AG04449 (cell line): ENCODE data around the gene TSC22D4.
"Not testable (repeated sequence)": the region's sequence is repeated elsewhere in the genome, so short reads cannot be mapped to it uniquely, and the experiment has no call there.

Experiments used
- CTCF ChIA-PET: fragments of 350-600 bp; formaldehyde crosslinking; extraction: SDS; loops from one replicate; lab custom pipeline; 2021; ENCODE audit warnings: antibody characterized with exemption; lab: Yijun Ruan, JAX
- POLR2A ChIA-PET: fragments of 400-600, 350-600 bp; formaldehyde crosslinking; extraction: SDS; loops from one replicate; lab custom pipeline; 2020; ENCODE audit warnings: antibody characterized with exemption, inconsistent platforms; lab: Yijun Ruan, JAX
- DNase-seq: peaks from one replicate; pipeline ENCODE4 v3.0.0-alpha.2; 2010; ENCODE audit warnings: low read depth, low spot score
- H3K4me3 ChIP-seq: 2 replicates; pipeline ENCODE4 v1.5.1; 2011; ENCODE audit warnings: low read depth, mild to moderate bottlenecking, control low read depth, low read length
- TF ChIP-seq, protein P1 (sequence below): IDR thresholded peaks from one replicate; pipeline ENCODE4 v1.5.1; 2011; ENCODE audit warnings: mild to moderate bottlenecking, moderate library complexity, low read length, control low read depth, inconsistent platforms; ENCODE audit not compliant: insufficient read depth; ENCODE audit errors: missing control alignments

Gene TSC22D4

DNA sequence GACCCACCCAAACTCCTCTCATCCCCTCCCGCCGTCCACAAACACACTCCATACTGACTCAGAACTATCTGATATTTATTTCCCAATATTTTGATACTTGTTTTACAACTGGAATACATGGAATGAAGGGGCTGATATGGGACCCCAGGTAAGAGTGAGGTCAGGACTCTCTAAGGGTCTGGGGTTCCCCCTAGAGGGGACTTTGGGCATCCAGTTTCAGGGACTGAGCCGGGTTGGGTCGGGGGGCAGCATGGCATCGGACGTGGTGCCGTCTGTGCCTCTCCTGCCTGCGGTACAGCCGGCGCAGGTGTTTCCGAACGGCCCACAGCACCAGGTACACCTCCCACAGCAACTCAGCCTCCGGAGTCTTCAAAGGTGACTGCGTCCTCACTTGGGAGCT is 22.5 kb downstream of the TSC22D4 start:
- no peak overlapping the region for H3K4me3 ChIP-seq
- CTCF ChIA-PET = interaction anchor here (0.8 to 4.1 kb wide), 6 partner anchors 8 to 107 kb away, joined by 3 to 28 read pairs (median 8); partner anchors contain the start of gene SPACDR
- POLR2A ChIA-PET = interaction anchor here (2.1 kb wide), 1 partner anchor 9 kb away, joined by 4 read pairs; no protein-coding TSS in a partner anchor
- no peak for DNase-seq
- TF ChIP-seq, protein P1, sequence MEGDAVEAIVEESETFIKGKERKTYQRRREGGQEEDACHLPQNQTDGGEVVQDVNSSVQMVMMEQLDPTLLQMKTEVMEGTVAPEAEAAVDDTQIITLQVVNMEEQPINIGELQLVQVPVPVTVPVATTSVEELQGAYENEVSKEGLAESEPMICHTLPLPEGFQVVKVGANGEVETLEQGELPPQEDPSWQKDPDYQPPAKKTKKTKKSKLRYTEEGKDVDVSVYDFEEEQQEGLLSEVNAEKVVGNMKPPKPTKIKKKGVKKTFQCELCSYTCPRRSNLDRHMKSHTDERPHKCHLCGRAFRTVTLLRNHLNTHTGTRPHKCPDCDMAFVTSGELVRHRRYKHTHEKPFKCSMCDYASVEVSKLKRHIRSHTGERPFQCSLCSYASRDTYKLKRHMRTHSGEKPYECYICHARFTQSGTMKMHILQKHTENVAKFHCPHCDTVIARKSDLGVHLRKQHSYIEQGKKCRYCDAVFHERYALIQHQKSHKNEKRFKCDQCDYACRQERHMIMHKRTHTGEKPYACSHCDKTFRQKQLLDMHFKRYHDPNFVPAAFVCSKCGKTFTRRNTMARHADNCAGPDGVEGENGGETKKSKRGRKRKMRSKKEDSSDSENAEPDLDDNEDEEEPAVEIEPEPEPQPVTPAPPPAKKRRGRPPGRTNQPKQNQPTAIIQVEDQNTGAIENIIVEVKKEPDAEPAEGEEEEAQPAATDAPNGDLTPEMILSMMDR = no peak

DNA sequence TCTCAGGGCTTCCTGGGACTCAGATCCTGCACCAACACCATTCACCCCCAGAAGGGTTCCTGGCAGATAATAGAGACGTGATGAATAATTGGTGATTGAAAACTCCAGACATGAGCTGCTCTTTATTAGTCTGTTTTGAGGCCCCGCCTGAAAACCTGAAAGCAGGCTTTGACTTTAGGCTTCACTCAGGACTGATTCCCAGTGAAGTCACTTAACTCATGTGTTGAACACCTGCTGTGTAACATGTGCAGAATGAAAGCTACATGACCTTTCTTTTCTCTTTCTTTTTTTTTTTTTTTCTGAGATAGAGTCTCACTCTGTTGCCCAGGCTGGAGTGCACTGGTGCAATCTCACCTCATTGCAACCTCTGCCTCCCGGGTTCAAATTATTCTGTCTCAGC is 23.8 kb downstream of the TSC22D4 start:
- ChIA-PET CTCF (interaction anchor here (1.2 to 4.1 kb wide), 11 partner anchors 9 to 237 kb away, joined by 3 to 28 read pairs (median 9); partner anchors contain the start of gene SPACDR), POLR2A (interaction anchor here (1.5 kb wide), 1 partner anchor 26 kb away, joined by 9 read pairs; the partner anchor contains the start of gene MEPCE)
- no peak for DNase-seq
- no peak overlapping the region for H3K4me3 ChIP-seq
- TF ChIP-seq, protein P1 = no peak

DNA sequence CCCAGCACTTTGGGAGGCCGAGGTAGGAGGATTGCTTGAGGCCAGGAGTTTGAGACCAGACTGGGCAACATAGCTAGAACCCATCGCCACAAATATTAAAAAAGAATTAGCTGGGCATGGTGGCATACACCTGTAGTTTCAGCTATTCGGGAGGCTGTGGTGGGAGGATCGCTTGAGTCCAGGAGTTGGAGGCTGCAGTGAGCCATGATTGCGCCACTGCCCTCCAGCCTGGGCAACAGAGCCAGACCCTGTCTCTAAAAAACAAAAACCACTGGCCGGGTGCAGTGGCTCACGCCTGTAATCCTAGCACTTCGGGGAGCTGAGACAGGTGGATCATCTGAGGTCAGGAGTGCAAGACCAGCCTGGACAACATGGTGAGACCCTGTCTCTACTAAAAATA is 25.2 kb downstream of the TSC22D4 start:
- H3K4me3 ChIP-seq, POLR2A ChIA-PET, DNase-seq: not testable (repeated sequence)
- CTCF ChIA-PET = interaction anchor here (0.9 to 4.1 kb wide), 8 partner anchors 9 to 135 kb away, joined by 3 to 28 read pairs (median 4); partner anchors contain the start of gene SPACDR

DNA sequence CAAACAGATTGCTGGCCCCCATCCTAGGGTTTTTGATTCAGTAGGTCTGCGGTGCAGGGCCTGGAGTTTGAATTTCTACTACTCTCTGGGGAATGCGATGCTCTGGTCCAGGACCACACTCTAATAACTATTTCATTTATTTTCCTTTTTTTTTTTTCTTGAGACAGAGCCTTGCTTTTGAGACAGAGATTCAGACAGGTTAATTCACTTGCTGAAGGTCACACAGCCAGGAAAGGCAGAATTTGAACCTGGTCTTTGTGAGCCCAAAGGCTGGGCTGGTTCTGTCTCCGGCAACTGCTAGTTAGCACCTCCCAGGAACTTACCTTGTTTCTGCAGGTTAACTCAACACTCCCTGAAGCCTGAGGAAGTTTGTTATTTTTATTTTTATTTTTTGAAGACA is 26.5 kb downstream of the TSC22D4 start:
- CTCF ChIA-PET = interaction anchor here (1.0 to 3.6 kb wide), 3 partner anchors 8 to 16 kb away, joined by 3 to 15 read pairs (median 4); partner anchors contain the start of gene SPACDR
- H3K4me3 ChIP-seq = no peak overlapping the region
- POLR2A ChIA-PET = no interaction called here
- DNase-seq = no peak
- TF ChIP-seq, protein P1 = no peak

DNA sequence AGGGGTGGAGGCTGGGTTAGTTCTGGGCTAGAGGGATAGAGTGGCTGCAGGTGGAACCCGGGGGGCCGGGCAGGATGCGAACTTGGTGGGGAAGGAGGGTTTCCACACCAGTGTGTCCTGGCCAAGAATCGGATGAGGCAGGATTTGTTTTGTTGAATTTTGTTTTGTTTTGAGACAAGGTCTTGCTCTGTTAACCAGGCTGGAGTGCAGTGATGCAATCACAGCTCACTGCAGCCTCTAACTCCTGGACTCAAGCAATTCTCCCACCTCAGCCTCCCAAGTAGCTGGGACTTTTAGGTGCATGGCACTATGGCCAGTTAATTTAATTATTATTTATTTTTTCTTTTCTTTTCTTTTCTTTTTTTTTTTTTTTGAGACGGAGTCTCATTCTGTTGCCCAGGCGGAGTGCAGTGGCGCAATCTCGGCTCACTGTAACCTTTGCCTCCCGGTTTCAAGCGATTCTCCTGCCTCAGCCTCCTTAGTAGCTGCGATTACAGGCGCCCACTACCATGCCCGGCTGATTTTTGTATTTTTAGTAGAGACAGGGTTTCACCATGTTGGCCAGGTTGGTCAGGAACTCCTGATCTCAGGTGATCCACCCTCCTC is 29.7 kb downstream of the TSC22D4 start:
- DNase-seq = no peak
- TF ChIP-seq, protein P1 = no peak
- no peak overlapping the region for H3K4me3 ChIP-seq
- POLR2A ChIA-PET = interaction anchor here (1.3 kb wide), 1 partner anchor 20 kb away, joined by 5 read pairs; the partner anchor contains the start of gene MEPCE
- CTCF ChIA-PET = interaction anchor here (1.0 to 3.6 kb wide), 8 partner anchors 9 to 114 kb away, joined by 4 to 21 read pairs (median 11); no protein-coding TSS in a partner anchor

DNA sequence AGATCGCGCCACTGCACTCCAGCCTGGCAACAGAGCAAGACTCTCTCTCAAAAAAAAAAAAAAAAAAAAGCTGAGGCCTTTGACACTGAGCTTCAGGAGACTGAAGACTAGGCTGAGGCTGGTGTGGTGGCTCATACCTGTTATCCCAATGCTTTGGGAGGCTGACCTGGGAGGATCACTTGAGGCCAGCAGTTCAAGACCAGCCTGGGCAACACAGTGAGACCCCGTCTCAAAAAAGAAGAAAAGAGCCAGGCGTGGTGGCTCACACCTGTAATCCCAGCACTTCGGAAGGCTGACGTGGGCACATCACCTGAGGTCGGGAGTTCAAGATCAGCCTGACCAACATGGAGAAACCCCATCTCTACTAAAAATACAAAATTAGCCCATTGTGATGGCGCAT is 31.7 kb downstream of the TSC22D4 start:
- POLR2A ChIA-PET = not testable (repeated sequence)

DNA sequence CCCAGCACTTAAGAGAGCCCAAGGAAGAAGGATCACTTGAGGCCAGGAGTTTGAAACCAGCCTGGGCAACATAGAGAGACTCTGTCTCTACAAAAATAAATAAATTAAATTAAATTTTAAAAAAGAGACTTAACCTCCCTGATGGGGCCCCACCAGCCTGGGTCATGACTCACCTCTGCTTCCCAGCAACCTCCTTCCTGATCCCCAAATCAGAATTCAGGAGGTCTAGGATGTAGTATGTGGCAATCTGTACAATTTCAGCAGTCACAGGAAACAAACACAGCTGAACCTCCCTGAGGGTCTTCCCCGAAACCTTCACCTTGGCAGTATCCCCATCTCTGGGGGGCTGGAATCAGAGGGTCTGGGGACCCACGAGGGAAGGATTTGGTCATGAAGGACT is 33.0 kb downstream of the TSC22D4 start:
- POLR2A ChIA-PET = interaction anchor here (3.8 kb wide), 1 partner anchor 17 kb away, joined by 19 read pairs; the partner anchor contains the start of genes MEPCE and ZCWPW1

More for the DNA sequence above, 31.7 kb downstream of the TSC22D4 start:
- DNase-seq, H3K4me3 ChIP-seq: not testable (repeated sequence)
- CTCF ChIA-PET = interaction anchor here (0.8 to 4.1 kb wide), 3 partner anchors 22 to 244 kb away, joined by 3 to 22 read pairs (median 13); no protein-coding TSS in a partner anchor

More for the DNA sequence above, 33.0 kb downstream of the TSC22D4 start:
- DNase-seq = no peak
- TF ChIP-seq, protein P1 = no peak
- CTCF ChIA-PET = interaction anchor here (1.2 to 4.1 kb wide), 4 partner anchors 9 to 114 kb away, joined by 4 to 22 read pairs (median 14); no protein-coding TSS in a partner anchor
- no peak overlapping the region for H3K4me3 ChIP-seq
